IMR-90 (cell line): ENCODE measurements around the gene HSPA6. TPM values are rescaled to one million over a fixed set of nuclear protein-coding genes. Genes with fewer than 3 reads are reported as not detected.
"Not testable (repeated sequence)": the region's sequence is repeated elsewhere in the genome, so short reads cannot be mapped to it uniquely, and the experiment has no call there.

Experiments
- ATAC-seq: fragments of 200-7000 bp; cut with Tn5 transposase; 2 replicates; pipeline ENCODE4 v1.9.1; 2020; ENCODE audit warnings: low read depth, mild to moderate bottlenecking, moderate library complexity
- BruUV-seq: library from RNA; stranded (reverse); fragments of 400-500 nt; replicated peaks from 2 replicates; lab custom pipeline; 2021; lab: Mats Ljungman, UMichigan
- CTCF ChIA-PET: fragments of 300-600 bp; formaldehyde crosslinking; extraction: SDS; loops from one replicate; lab custom pipeline; 2021; ENCODE audit warnings: antibody characterized with exemption; lab: Yijun Ruan, JAX
- POLR2A ChIA-PET: fragments of 300-600 bp; sonication (Branson Sonifier 250); formaldehyde crosslinking; loops from one replicate; lab custom pipeline; 2022; ENCODE audit warnings: antibody characterized with exemption; ENCODE audit not compliant: unreplicated experiment; lab: Charles Lee
- DNase-seq: peaks from one replicate; pipeline ENCODE4 v3.0.0; 2013
- H2AFZ ChIP-seq: replicated peaks from 2 replicates; pipeline ENCODE3; 2013; ENCODE audit warnings: low read length, mild to moderate bottlenecking; ENCODE audit not compliant: poor library complexity
- H2AK5ac ChIP-seq: 2 replicates; pipeline ENCODE4 v1.6.1; 2013; ENCODE audit warnings: low read depth, low read length, inconsistent platforms
- H2AK9ac ChIP-seq: replicated peaks from 2 replicates; pipeline ENCODE3; 2013; ENCODE audit warnings: mild to moderate bottlenecking, low read depth, low read length, moderate library complexity; ENCODE audit not compliant: poor library complexity
- H2BK120ac ChIP-seq: 2 replicates; pipeline ENCODE4 v1.6.1; 2013; ENCODE audit warnings: low read depth, low read length, inconsistent platforms
- H2BK15ac ChIP-seq: 3 replicates; pipeline ENCODE4 v1.6.1; 2013; ENCODE audit warnings: low read depth, low read length, inconsistent platforms
- H2BK20ac ChIP-seq: 2 replicates; pipeline ENCODE4 v1.6.1; 2013; ENCODE audit warnings: low read depth, mild to moderate bottlenecking, inconsistent platforms, low read length, moderate library complexity
- H2BK5ac ChIP-seq: 2 replicates; pipeline ENCODE4 v1.6.1; 2013; ENCODE audit warnings: mild to moderate bottlenecking, low read depth, low read length, inconsistent platforms; ENCODE audit not compliant: poor library complexity, severe bottlenecking
- H3K14ac ChIP-seq: replicated peaks from 2 replicates; pipeline ENCODE4 v1.6.1; 2013; ENCODE audit warnings: low read depth, low read length, inconsistent platforms
- H3K18ac ChIP-seq: 2 replicates; pipeline ENCODE4 v1.6.1; 2013; ENCODE audit warnings: low read depth, low read length, control low read depth
- H3K23ac ChIP-seq: 2 replicates; pipeline ENCODE4 v1.6.1; 2013; ENCODE audit warnings: low read depth, low read length, inconsistent platforms
- H3K27ac ChIP-seq: 2 replicates; pipeline ENCODE4 v1.5.1; 2013; ENCODE audit warnings: mild to moderate bottlenecking, control low read depth, low read length; ENCODE audit not compliant: insufficient read depth
- H3K27me3 ChIP-seq: 2 replicates; pipeline ENCODE4 v1.6.1; 2013; ENCODE audit warnings: low read length; ENCODE audit not compliant: control insufficient read depth, insufficient read depth
- H3K36me3 ChIP-seq: 2 replicates; pipeline ENCODE4 v1.6.1; 2013; ENCODE audit warnings: low read length, mixed read lengths; ENCODE audit not compliant: control insufficient read depth, insufficient read depth
- H3K4ac ChIP-seq: 2 replicates; pipeline ENCODE4 v1.6.1; 2013; ENCODE audit warnings: low read depth, low read length, inconsistent platforms
- H3K4me1 ChIP-seq: 2 replicates; pipeline ENCODE4 v1.6.1; 2013; ENCODE audit warnings: low read length, mixed read lengths; ENCODE audit not compliant: control insufficient read depth, insufficient read depth
- H3K4me2 ChIP-seq: 2 replicates; pipeline ENCODE4 v1.6.1; 2013; ENCODE audit warnings: low read depth, mild to moderate bottlenecking, control low read depth, low read length, moderate library complexity
- H3K4me3 ChIP-seq: 2 replicates; pipeline ENCODE4 v1.5.1; 2013; ENCODE audit warnings: low read depth, mild to moderate bottlenecking, control low read depth, low read length, moderate library complexity; ENCODE audit not compliant: insufficient read depth
- H3K56ac ChIP-seq: 2 replicates; pipeline ENCODE4 v1.6.1; 2013; ENCODE audit warnings: low read length, inconsistent platforms; ENCODE audit not compliant: insufficient read depth; ENCODE audit errors: extremely low read depth
- H3K79me1 ChIP-seq, 2 experiments: 2 replicates each; pipeline ENCODE4 v1.6.1; 2013; ENCODE audit warnings: low read length in 2 of 2, inconsistent platforms in 1 of 2, low read depth in 1 of 2
- H3K9ac ChIP-seq: 2 replicates; pipeline ENCODE4 v1.6.1; 2013; ENCODE audit warnings: low read depth, low read length, control low read depth
- H3K9me1 ChIP-seq: 2 replicates; pipeline ENCODE4 v1.6.1; 2013; ENCODE audit warnings: low read length, inconsistent platforms; ENCODE audit not compliant: insufficient read depth
- H3K9me3 ChIP-seq: 2 replicates; pipeline ENCODE4 v1.6.1; 2013; ENCODE audit warnings: low read length; ENCODE audit not compliant: control insufficient read depth, insufficient read depth
- H4K20me1 ChIP-seq: 2 replicates; pipeline ENCODE4 v1.6.1; 2013; ENCODE audit warnings: low read length, inconsistent platforms; ENCODE audit not compliant: insufficient read depth
- H4K5ac ChIP-seq: 2 replicates; pipeline ENCODE4 v1.6.1; 2013; ENCODE audit warnings: mild to moderate bottlenecking, low read depth, low read length, control low read depth
- H4K8ac ChIP-seq, 2 experiments: 2 replicates each; pipeline ENCODE4 v1.6.1; 2013; ENCODE audit warnings: low read depth in 2 of 2, low read length in 2 of 2, control low read depth in 1 of 2, inconsistent platforms in 1 of 2
- H4K91ac ChIP-seq: 2 replicates; pipeline ENCODE4 v1.6.1; 2013; ENCODE audit warnings: low read depth, low read length, inconsistent platforms; ENCODE audit not compliant: insufficient read depth
- CEBPB ChIP-seq: IDR thresholded peaks from 2 replicates; pipeline ENCODE4 v1.6.1; 2012; ENCODE audit warnings: low read depth, low read length, improper control_type of control experiment
- FOS ChIP-seq: fragments of 150-350 bp; IDR thresholded peaks from 2 replicates; pipeline ENCODE4 v1.6.1; 2016; ENCODE audit warnings: low read depth, low read length
- MAFK ChIP-seq: IDR thresholded peaks from 2 replicates; pipeline ENCODE4 v1.6.1; 2012; ENCODE audit warnings: low read depth, low read length, improper control_type of control experiment
- MAZ ChIP-seq: IDR thresholded peaks from 2 replicates; pipeline ENCODE4 v1.6.1; 2012; ENCODE audit warnings: low read depth, mild to moderate bottlenecking, low read length, improper control_type of control experiment, moderate library complexity, borderline replicate concordance
- POLR2A ChIP-seq: IDR thresholded peaks from 2 replicates; pipeline ENCODE4 v1.6.1; 2012; ENCODE audit warnings: mild to moderate bottlenecking, low read depth, low read length
- SMC3 ChIP-seq: fragments of 150-350 bp; IDR thresholded peaks from 2 replicates; pipeline ENCODE4 v1.6.1; 2016; ENCODE audit warnings: low read depth, mild to moderate bottlenecking, antibody characterized with exemption, low read length, moderate library complexity
- WGBS, 2 experiments: methylation state at CpG; one replicate each; pipeline versions ENCODE4 v1.1.5 to v1.1.7; 2013; ENCODE audit warnings: missing lambda C conversion rate in 2 of 2; ENCODE audit not compliant: insufficient read length in 1 of 2; ENCODE audit errors: extremely low coverage in 2 of 2; 5-methylcytosine and 5-hydroxymethylcytosine counted together
- dilution Hi-C: fragments of 300-500 bp; cut with HindIII; formaldehyde crosslinking; loops from one replicate; pipeline ENCODE4 v1.14.3; 2018; ENCODE audit warnings: low sequenced_read_pairs; ENCODE audit not compliant: unreplicated experiment
- in situ Hi-C: fragments of 300-500 bp; cut with MboI; formaldehyde crosslinking; loops from 3 replicates; pipeline ENCODE4 v1.14.3; 2019; ENCODE audit warnings: low sequenced_read_pairs, inconsistent platforms, mixed read lengths
- intact Hi-C: fragments of 100-400 bp; cut with micrococcal nuclease; formaldehyde crosslinking; loops from 2 replicates; pipeline ENCODE4 v1.10.0; 2022
- polyA plus RNA-seq, 3 experiments: library from polyadenylated mRNA; depleted of rRNA; stranded (reverse); fragments of >200 nt; gene quantifications; 2 replicates each; pipeline ENCODE4 v1.2.3, GENCODE V29; 2012; ENCODE audit warnings: low replicate concordance in 1 of 3
- total RNA-seq: library from RNA; depleted of rRNA; stranded (reverse); fragments of >200 nt; gene quantifications from 2 replicates; pipeline ENCODE4 v1.2.3, GENCODE V29; 2012
- TF ChIP-seq, protein P1 (sequence below): fragments of 150-350 bp; IDR thresholded peaks from 2 replicates; pipeline ENCODE4 v1.6.1; 2016; ENCODE audit warnings: low read depth, mild to moderate bottlenecking, low read length, moderate library complexity, borderline replicate concordance

HSPA6 gene
- total and polyA plus RNA-seq, 2 of the 4 experiments (the other 2 are of a cell fraction), result 0.54 to 0.67 TPM

DNA sequence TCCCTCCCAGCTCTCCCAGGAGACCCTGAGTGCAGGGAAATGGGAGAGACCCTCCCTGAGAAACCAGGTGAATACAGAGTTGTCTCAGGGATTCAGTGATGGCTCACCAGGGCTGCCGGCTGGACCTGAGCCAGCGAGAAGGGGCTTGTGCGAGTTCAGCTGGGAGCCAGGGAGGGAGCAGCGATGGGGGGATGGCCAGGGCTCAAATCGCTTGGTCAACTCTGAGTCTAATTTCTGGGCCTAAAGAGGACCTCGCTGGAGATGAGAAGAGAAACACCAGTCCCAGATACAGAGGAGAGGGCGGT lies 12.6 kb upstream of the HSPA6 start:
- H3K56ac ChIP-seq, result no peak overlapping the region
- no peak overlapping the region for H2AK5ac ChIP-seq
- H3K4me1 ChIP-seq, result peaks cover 12% of the 10 kb centered on the region
- H3K36me3 ChIP-seq, result no peaks in the 10 kb centered on the region
- no peak overlapping the region for H3K18ac ChIP-seq
- H2BK15ac ChIP-seq, result no peak overlapping the region
- no peak overlapping the region for H2BK5ac ChIP-seq
- no peak overlapping the region for H3K23ac ChIP-seq
- no peaks in the 10 kb centered on the region for H4K20me1 ChIP-seq
- no peaks in the 10 kb centered on the region for H3K9me3 ChIP-seq
- ATAC-seq, result no peak
- H2AK9ac ChIP-seq, result no peak overlapping the region
- H2AFZ ChIP-seq, result no peak overlapping the region
- no peak for DNase-seq
- H3K4me3 ChIP-seq, result no peak overlapping the region
- TF ChIP-seq MAZ (no peak), POLR2A (no peak), CEBPB (no peak), FOS (no peak), MAFK (no peak), SMC3 (no peak)
- TF ChIP-seq, protein P1, sequence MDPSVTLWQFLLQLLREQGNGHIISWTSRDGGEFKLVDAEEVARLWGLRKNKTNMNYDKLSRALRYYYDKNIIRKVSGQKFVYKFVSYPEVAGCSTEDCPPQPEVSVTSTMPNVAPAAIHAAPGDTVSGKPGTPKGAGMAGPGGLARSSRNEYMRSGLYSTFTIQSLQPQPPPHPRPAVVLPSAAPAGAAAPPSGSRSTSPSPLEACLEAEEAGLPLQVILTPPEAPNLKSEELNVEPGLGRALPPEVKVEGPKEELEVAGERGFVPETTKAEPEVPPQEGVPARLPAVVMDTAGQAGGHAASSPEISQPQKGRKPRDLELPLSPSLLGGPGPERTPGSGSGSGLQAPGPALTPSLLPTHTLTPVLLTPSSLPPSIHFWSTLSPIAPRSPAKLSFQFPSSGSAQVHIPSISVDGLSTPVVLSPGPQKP, result no peak
- no peak overlapping the region for H2BK20ac ChIP-seq
- dilution Hi-C loops (no loop called here), intact Hi-C loops (no loop called here), in situ Hi-C loops (no loop called here)
- no TSS peak for BruUV-seq
- POLR2A ChIA-PET, result no interaction called here
- no CpG with 5 or more reads among the region's 7 CpGs for WGBS, 2 experiments
- H2BK120ac ChIP-seq, result no peak overlapping the region
- no peak overlapping the region for H3K14ac ChIP-seq
- no peaks in the 10 kb centered on the region for H3K79me1 ChIP-seq
- H3K27me3 ChIP-seq, result no peaks in the 10 kb centered on the region
- no peak overlapping the region for H4K8ac ChIP-seq
- no peak overlapping the region for H3K4ac ChIP-seq
- H3K9ac ChIP-seq, result no peak overlapping the region
- no peak overlapping the region for H4K5ac ChIP-seq
- CTCF ChIA-PET, result no interaction called here
- no peak overlapping the region for H3K4me2 ChIP-seq
- H4K91ac ChIP-seq, result no peak overlapping the region
- H3K27ac ChIP-seq, result no peak overlapping the region
- 0 out of 2 replicates have a peak, but pooled peaks cover 2% of the 10 kb centered on the region for H3K9me1 ChIP-seq

DNA sequence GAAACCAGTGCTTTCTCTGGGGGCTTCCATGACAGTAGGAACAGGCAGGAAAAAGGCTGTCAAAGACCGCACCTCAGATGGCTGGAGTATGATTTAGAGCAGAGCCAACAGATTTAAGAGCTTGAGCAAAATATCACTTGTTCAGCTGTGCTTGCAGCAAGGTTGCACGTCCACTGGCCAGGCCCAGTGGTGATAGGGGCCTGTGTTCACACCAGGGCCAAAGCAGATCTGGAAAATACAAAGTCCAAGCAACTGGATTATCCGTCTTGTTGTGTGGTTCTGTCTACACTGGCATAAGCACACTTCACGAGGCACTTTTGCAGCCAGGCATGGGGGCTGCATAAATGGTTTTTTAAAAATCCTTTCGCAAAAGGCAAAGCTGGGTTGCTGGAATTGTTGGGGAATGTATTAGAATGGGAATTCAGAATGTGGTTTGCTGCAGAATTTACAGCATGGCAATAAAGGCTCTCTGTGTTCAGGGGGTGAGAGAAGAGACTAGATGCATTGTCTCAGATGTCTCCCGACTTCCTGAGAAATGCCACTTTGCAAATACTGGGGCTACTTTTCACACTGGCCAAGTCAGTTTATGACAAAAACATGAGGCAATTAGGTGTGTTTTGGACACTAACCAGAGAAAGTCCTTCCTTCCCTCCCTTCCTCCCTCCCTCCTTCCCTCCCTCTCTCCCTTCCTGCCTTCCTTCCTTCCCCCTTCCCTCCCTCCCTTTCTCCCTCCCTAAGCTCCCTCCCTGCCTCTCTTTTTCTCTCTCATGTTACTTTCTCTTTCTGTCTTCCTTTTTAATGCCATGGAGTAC lies 11.5 kb upstream of the HSPA6 start:
- CTCF ChIA-PET, H3K56ac ChIP-seq, H2BK20ac ChIP-seq, H2AK5ac ChIP-seq, BruUV-seq, H3K23ac ChIP-seq, H4K20me1 ChIP-seq, H3K18ac ChIP-seq, H2BK15ac ChIP-seq, H2BK5ac ChIP-seq, H2AK9ac ChIP-seq, H3K36me3 ChIP-seq, H3K9me1 ChIP-seq, H3K9me3 ChIP-seq, H2AFZ ChIP-seq, POLR2A ChIA-PET, H3K4me2 ChIP-seq, H3K27ac ChIP-seq, H3K9ac ChIP-seq, H3K4me3 ChIP-seq, H3K14ac ChIP-seq, H3K79me1 ChIP-seq, intact Hi-C loops, in situ Hi-C loops, H3K27me3 ChIP-seq, DNase-seq, dilution Hi-C loops: not testable (repeated sequence)
- peak overlapping the region; percentile 9; the same call in 1 of the 2 replicates for H4K5ac ChIP-seq
- peak overlapping the region; percentile 16; the same call in 1 of the 2 replicates for H2BK120ac ChIP-seq
- peaks cover 10% of the 10 kb centered on the region for H3K4me1 ChIP-seq
- peak; percentile 18 for ATAC-seq
- H4K91ac ChIP-seq, result peak overlapping the region; percentile 32; the same call in 1 of the 2 replicates
- 0 out of 2 replicates have a peak overlapping the region, but pooled peaks have one; percentile 0 for H3K4ac ChIP-seq
- WGBS, 2 experiments, result 83% methylated on average over 3 of the region's 6 CpGs; no CpG with 5 or more reads in 1 of the 2 experiments
- H4K8ac ChIP-seq, result peak overlapping the region in 1 of 2 experiments; percentile 12; a peak in 2 of 4 replicates
